K562 (cell line): ENCODE results near the gene HACE1.

Experiments
- BRCA1 ChIP-seq, 2 experiments: fragments of 450-650 bp in 1 of 2; sonication (generic) in 1 of 2; formaldehyde crosslinking in 1 of 2; IDR thresholded peaks; 2 replicates each; pipeline versions ENCODE4 v1.5.0 to v1.6.1; 2017 to 2020; ENCODE audit warnings: mild to moderate bottlenecking in 1 of 2, missing genetic modification reagents in 1 of 2
- CREB1 ChIP-seq, 2 experiments: sonication (generic) in 1 of 2; formaldehyde crosslinking in 1 of 2; IDR thresholded peaks; 2 replicates each; pipeline versions ENCODE4 v1.6.1 to v1.8.0; 2012 to 2022; ENCODE audit warnings: inconsistent platforms in 1 of 2, mild to moderate bottlenecking in 1 of 2, missing genetic modification reagents in 1 of 2, moderate library complexity in 1 of 2
- CTCF ChIP-seq, 3 experiments: IDR thresholded peaks in 2 of 3; conservative IDR thresholded peaks in 1 of 3; 2 replicates each; pipeline ENCODE4 v1.5.1; 2011 to 2012; ENCODE audit warnings: low read length in 3 of 3, mild to moderate bottlenecking in 3 of 3, control low read depth in 2 of 3, improper control_type of control experiment in 1 of 3, inconsistent platforms in 1 of 3, low read depth in 1 of 3, mixed read lengths in 1 of 3, moderate library complexity in 1 of 3; ENCODE audit not compliant: insufficient read depth in 2 of 3
- EZH2 ChIP-seq: IDR thresholded peaks from 2 replicates; pipeline ENCODE4 v1.6.1; 2012; ENCODE audit warnings: low read depth, mild to moderate bottlenecking, inconsistent platforms, low read length, borderline replicate concordance
- GABPA ChIP-seq: fragments of 200-800 bp; sonication (Bioruptor generic); conservative IDR thresholded peaks from 2 replicates; pipeline ENCODE4 v1.6.1; 2016; ENCODE audit warnings: low read depth, missing genetic modification characterization, missing compliant biosample characterization

- TF ChIP-seq CREB1 (IDR thresholded peaks at IDR 0.05) (no peak), CREB1 (CRISPR knock-in tag; IDR thresholded peaks at IDR 0.05) (no peak), CTCF (IDR thresholded peaks at IDR 0.05 in 2 of 3, conservative IDR thresholded peaks at IDR 0.05 in 1 of 3; ENCODE audit: insufficient read depth in 2 of 3, low read depth in 1 of 3, low read length in 3 of 3) (no peak), GABPA (peak; percentile 74), BRCA1 (IDR thresholded peaks at IDR 0.05) (no peak), BRCA1 (CRISPR knock-in tag; IDR thresholded peaks at IDR 0.05) (no peak), EZH2 (no peak)
Observed at GRCh38 chr6:104705095-104705707, 154.5 kb downstream of the HACE1 start.
